GM12801 (cell line): ENCODE measurements around the gene NCAM1.

Experiments used
- CTCF ChIP-seq: IDR thresholded peaks from one replicate; pipeline ENCODE4 v1.5.1; 2011; ENCODE audit warnings: control low read depth; ENCODE audit not compliant: insufficient read length; ENCODE audit errors: extremely low read depth

The NCAM1 gene

GRCh38 chr11:113271551-113272245 is 310.5 kb downstream of the NCAM1 start:
- TF ChIP-seq CTCF = no peak

GRCh38 chr11:113272281-113272680 is 311.1 kb downstream of the NCAM1 start:
- TF ChIP-seq CTCF = no peak

- TF ChIP-seq CTCF = no peak
Observed at GRCh38 chr11:113272927-113273615, 311.9 kb downstream of the NCAM1 start.

- no peak for TF ChIP-seq CTCF
Observed at GRCh38 chr11:113273720-113274119, 312.5 kb downstream of the NCAM1 start.

- TF ChIP-seq CTCF = no peak
Observed at GRCh38 chr11:113274713-113275582, 313.7 kb downstream of the NCAM1 start.

GRCh38 chr11:113275602-113276001 is 314.4 kb downstream of the NCAM1 start:
- TF ChIP-seq CTCF = no peak

GRCh38 chr11:113276466-113276865 is 315.2 kb downstream of the NCAM1 start:
- no peak for TF ChIP-seq CTCF
